Measurements from ENCODE around the gene ACTG1.

ACTG1 gene

DNA sequence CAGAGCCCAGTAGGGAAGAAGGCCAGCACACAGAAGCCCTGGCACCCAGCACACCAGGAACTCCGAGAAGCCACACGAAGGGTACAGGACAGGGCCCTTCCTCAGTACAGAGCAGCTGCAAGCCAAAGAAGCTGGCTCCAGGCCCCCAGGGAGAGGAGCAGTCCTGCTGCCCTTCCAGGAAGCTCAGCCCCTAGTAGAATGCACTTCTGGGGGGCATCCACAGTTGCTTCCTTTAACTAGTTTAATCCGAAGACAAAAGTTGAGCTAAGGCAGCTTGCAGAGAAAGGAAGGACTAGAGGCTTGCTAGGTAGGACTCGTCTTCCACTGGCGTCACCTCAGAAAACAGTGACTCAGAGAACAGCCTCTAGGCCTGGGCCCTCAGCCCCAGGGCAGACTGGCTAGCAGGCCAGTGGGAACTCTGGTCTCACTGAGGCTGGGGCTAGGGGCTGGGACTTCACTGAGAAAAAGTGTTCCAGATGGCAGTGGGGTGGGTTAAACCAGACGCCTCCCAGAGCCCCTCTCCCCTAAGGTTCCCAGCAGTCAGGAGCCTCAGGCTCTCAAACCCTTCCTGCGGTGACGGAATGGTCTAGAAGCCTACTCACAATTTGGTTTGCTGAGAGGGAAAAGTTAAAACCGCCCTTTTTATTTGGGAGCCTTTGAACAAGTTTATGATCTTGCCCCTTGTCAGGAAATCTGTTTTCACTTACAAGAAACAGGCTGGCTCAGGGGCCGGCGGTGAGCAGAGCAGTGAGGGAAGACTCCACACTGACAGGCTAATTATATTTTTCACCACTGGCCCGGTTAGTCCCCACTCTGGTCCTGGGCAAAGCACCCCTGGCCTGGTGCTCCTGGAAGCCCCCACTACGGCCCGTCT, 41.4 kb downstream of the ACTG1 start:
- H3K27ac Mint-ChIP-seq = no peak overlapping the region
- H3K9me3 Mint-ChIP-seq = no peaks in the 10 kb centered on the region
- no peak overlapping the region for H3K4me3 Mint-ChIP-seq
- DNase-seq (ENCODE audit: low spot score) = no peak
- no peaks in the 10 kb centered on the region for H3K4me1 Mint-ChIP-seq (ENCODE audit: low read depth)
- H3K36me3 Mint-ChIP-seq (ENCODE audit: low read depth) = no peaks in the 10 kb centered on the region
- no peaks in the 10 kb centered on the region for H3K27me3 Mint-ChIP-seq (ENCODE audit: low read depth)

DNA sequence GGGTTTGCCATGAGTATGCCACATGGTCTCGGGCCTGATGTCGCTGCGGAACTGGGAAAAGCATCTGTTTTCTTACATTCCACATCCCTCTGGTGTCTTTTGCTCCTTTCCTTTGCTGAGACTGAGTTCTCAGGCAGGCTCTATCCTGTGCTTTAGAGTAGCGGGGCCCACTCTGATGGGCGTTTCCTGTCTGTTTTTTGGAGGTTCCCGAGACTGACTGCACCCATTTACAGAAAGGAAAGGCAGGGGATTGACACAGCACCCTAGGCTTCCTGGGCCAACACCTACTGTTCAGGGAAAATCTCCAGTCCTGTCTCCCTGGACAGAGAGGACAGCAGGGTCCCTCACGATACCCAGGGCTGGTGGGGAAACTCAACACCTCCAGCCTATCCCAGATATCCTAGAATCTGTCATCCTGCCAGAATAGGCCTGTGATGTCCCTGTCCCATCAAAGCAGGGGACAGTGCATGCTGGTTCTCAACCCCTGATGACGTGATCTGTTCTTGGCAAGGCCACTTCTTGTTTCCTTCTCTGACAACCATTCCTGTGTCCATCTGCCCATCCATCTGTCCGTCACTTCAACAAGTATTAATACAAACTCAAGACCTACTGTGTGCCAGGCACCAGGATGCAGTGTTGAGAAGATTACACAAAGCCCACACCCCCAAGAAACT, 42.2 kb downstream of the ACTG1 start:
- no peaks in the 10 kb centered on the region for H3K4me1 Mint-ChIP-seq (ENCODE audit: low read depth)
- DNase-seq (ENCODE audit: low spot score) = no peak
- H3K27ac Mint-ChIP-seq = no peak overlapping the region
- H3K27me3 Mint-ChIP-seq (ENCODE audit: low read depth) = no peaks in the 10 kb centered on the region
- no peaks in the 10 kb centered on the region for H3K36me3 Mint-ChIP-seq (ENCODE audit: low read depth)
- no peak overlapping the region for H3K4me3 Mint-ChIP-seq
- no peaks in the 10 kb centered on the region for H3K9me3 Mint-ChIP-seq

DNA sequence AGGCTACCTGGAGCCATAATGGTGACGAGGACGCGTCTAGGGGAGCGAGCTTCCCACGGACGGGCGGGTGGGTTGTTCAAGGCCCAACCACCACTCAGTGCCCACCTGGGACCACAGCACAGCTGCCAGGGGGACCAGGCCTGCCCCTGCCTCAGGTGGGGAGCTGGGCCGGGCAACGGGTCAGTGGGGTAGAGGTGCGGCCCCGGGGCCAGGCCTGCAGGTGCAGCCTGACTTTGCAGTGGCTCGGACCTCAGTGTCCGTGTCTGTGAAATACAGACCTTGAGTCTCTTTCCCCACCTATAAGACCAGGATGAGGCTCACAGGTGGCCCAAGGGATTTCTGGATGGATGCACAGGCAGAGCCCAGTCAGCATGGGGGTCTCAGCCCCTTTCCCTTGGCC, 43.3 kb downstream of the ACTG1 start:
- H3K36me3 Mint-ChIP-seq (ENCODE audit: low read depth) = no peaks in the 10 kb centered on the region
- no peaks in the 10 kb centered on the region for H3K27me3 Mint-ChIP-seq (ENCODE audit: low read depth)
- no peak for DNase-seq (ENCODE audit: low spot score)
- no peak overlapping the region for H3K4me3 Mint-ChIP-seq
- no peak overlapping the region for H3K27ac Mint-ChIP-seq
- no peaks in the 10 kb centered on the region for H3K9me3 Mint-ChIP-seq
- no peaks in the 10 kb centered on the region for H3K4me1 Mint-ChIP-seq (ENCODE audit: low read depth)

DNA sequence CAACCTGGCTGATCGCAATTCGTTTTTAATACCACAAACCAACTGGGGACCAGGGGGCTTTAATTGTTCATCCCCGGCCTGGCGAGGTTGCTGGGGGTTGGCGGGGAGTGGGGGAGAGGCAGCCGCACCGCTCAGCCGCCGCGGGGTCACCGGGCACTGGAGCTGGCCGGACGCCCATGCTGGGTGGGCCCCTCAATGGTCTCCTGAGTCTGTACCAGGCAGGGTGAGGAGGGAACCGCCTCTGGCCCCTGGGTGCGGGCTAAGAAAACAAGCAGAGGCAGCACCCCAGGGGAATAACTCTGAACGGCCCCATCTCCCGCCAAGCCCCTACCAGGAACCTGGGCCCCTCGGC, 43.9 kb downstream of the ACTG1 start:
- H3K9me3 Mint-ChIP-seq = no peaks in the 10 kb centered on the region
- H3K27me3 Mint-ChIP-seq (ENCODE audit: low read depth) = no peaks in the 10 kb centered on the region
- H3K27ac Mint-ChIP-seq = no peak overlapping the region
- no peak overlapping the region for H3K4me3 Mint-ChIP-seq
- no peak for DNase-seq (ENCODE audit: low spot score)
- no peaks in the 10 kb centered on the region for H3K4me1 Mint-ChIP-seq (ENCODE audit: low read depth)
- no peaks in the 10 kb centered on the region for H3K36me3 Mint-ChIP-seq (ENCODE audit: low read depth)

DNA sequence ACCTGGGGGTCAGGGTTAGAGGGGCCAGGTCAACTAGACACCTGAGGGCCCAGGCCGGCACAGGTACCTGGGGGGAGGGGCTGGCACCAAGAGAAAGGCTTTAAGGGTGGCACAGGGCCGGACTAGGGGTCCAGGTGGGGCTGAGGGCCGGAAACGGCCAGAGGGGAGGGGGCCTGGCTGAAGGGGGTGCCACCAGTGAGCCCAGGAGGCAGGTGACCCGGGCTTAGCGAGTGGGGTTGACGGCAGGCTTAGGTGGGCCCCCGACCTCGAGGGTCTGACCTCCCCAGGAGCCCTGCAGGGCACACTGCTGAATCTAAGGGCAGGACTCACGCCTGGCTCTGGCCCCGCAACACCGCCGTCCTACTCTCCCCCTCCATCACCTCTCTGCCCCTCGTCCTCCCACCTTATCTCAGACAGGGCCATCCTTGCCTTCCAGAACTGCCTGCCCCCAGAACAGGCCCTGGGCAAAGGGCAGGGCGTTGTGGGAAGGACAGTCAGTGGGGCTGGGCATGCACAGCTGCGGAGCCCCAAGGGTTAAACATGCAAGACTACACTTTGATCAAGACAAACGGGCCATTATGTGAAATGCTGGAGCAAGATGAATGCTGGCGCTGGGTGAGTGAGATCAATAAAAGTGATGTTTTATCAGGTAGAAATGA, 44.4 kb downstream of the ACTG1 start:
- H3K9me3 Mint-ChIP-seq = no peaks in the 10 kb centered on the region
- H3K27me3 Mint-ChIP-seq (ENCODE audit: low read depth) = no peaks in the 10 kb centered on the region
- no peak for DNase-seq (ENCODE audit: low spot score)
- H3K27ac Mint-ChIP-seq = no peak overlapping the region
- H3K36me3 Mint-ChIP-seq (ENCODE audit: low read depth) = no peaks in the 10 kb centered on the region
- no peak overlapping the region for H3K4me3 Mint-ChIP-seq
- no peaks in the 10 kb centered on the region for H3K4me1 Mint-ChIP-seq (ENCODE audit: low read depth)

DNA sequence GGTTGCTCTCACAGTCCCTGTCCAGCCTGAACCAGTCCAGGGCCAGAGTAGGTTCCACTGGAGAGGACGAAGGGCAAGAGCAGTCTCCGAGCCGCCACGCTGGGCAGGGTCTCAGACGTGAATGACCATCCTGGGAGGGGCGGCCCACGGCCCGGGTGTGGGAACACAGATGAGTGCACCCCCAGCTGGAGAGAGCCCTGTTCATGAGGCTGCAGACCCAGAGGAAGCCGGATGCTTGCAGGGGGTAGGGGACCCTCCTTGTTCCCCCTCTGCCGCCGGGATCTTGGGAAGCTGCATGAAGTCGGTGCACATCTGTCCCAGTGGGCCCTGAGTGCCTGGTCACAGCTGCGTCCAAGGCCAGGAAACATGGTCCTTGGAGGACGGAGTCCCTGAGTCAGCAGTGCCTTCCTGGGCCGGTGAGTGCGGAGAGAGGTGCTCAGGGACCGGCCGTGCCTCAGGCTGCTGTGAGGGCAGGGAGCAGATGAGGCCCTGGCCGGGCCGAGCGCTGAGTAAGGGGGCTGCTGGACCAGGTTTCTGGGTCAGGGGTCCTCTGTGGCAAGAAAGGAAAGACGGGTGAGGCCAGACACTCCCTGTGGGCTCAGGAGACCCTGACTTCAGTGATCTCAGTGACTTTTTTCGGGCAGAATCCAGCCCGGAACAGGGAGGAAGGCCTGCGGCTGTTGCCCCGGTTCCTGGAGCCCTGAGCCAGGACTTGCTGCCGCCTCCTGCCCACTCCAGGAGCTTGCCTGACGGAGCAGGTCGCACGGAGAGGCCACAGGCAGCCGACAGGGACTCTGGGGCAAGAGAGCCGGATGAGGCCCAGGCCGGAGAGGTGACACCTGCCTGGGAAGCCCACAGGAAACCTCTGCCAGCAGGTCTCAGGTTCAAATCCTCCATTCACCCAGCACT, 45.8 kb downstream of the ACTG1 start:
- Mint-ChIP-seq H3K4me3 (no peak overlapping the region), H3K36me3 (ENCODE audit: low read depth) (no peaks in the 10 kb centered on the region), H3K4me1 (ENCODE audit: low read depth) (no peaks in the 10 kb centered on the region), H3K27ac (no peak overlapping the region), H3K27me3 (ENCODE audit: low read depth) (no peaks in the 10 kb centered on the region), H3K9me3 (no peaks in the 10 kb centered on the region)
- DNase-seq (ENCODE audit: low spot score) = no peak

DNA sequence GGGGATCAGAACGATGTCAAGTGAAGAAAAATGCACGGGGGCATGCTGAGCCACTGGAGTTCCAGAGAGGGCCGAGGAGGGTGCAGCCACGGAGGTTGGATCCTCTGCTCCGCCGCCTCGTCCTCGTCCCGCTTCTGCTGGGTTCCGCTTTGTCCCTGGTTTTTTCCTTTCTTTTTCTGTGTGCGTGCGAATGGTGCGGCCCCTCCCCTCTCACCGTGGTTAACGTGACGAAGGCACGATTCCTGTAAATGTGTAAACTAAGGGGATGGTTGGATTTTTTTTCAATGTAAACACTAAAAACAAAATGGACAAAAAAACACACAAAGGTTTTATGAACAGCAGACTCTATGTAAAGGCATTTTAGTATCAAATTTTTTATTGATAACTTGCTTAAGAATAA, 46.7 kb downstream of the ACTG1 start:
- no peak for DNase-seq (ENCODE audit: low spot score)
- Mint-ChIP-seq H3K4me1 (ENCODE audit: low read depth) (no peaks in the 10 kb centered on the region), H3K27ac (no peak overlapping the region), H3K27me3 (ENCODE audit: low read depth) (no peaks in the 10 kb centered on the region), H3K9me3 (no peaks in the 10 kb centered on the region), H3K4me3 (no peak overlapping the region), H3K36me3 (ENCODE audit: low read depth) (no peaks in the 10 kb centered on the region)

DNA sequence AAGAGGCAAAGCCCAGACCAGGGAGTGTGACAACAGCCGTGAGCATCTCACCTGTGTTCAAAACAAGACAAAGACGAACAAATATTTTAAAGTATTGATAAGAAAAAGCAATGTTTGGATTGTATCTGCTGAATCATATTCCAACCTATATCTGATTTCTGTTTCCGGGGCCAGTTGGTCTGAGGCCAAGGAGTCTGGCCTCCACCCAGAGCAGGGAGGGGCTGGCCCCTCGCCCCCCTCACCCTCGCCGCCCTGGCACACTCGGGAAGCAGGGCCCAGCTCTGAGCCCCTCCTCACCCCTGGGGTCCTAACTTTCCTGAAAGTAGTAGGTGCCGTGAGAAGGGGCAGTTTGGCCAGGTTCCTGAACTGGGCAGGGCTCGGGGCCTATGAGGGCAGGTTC, 48.0 kb downstream of the ACTG1 start:
- no peaks in the 10 kb centered on the region for H3K36me3 Mint-ChIP-seq (ENCODE audit: low read depth)
- no peak overlapping the region for H3K27ac Mint-ChIP-seq

DNA sequence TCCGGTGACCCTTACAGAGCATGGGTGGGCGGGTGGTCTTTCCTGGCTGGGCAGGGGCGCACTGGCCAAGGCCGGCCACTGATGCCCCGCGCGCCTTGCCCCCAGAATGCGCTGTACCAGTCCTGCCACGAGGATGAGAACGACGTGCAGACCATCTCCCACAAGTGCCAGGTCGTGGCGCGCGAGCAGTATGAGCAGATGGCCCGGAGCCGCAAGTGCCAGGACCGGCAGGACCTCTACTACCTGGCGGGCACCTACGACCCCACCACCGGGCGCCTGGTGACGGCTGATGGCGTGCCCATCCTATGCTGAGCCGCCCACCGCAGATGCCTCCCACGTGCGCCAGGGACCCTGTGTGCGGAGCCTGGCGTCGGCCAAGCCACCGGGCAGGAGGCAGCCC, 49.1 kb downstream of the ACTG1 start:
- Mint-ChIP-seq H3K36me3 (ENCODE audit: low read depth) (no peaks in the 10 kb centered on the region), H3K27me3 (ENCODE audit: low read depth) (no peaks in the 10 kb centered on the region), H3K4me1 (ENCODE audit: low read depth) (no peaks in the 10 kb centered on the region), H3K4me3 (no peak overlapping the region), H3K9me3 (no peaks in the 10 kb centered on the region), H3K27ac (no peak overlapping the region)
- DNase-seq (ENCODE audit: low spot score) = no peak

More for the DNA sequence above, 48.0 kb downstream of the ACTG1 start:
- Mint-ChIP-seq H3K4me1 (ENCODE audit: low read depth) (no peaks in the 10 kb centered on the region), H3K4me3 (no peak overlapping the region), H3K27me3 (ENCODE audit: low read depth) (no peaks in the 10 kb centered on the region), H3K9me3 (no peaks in the 10 kb centered on the region)
- no peak for DNase-seq (ENCODE audit: low spot score)

DNA sequence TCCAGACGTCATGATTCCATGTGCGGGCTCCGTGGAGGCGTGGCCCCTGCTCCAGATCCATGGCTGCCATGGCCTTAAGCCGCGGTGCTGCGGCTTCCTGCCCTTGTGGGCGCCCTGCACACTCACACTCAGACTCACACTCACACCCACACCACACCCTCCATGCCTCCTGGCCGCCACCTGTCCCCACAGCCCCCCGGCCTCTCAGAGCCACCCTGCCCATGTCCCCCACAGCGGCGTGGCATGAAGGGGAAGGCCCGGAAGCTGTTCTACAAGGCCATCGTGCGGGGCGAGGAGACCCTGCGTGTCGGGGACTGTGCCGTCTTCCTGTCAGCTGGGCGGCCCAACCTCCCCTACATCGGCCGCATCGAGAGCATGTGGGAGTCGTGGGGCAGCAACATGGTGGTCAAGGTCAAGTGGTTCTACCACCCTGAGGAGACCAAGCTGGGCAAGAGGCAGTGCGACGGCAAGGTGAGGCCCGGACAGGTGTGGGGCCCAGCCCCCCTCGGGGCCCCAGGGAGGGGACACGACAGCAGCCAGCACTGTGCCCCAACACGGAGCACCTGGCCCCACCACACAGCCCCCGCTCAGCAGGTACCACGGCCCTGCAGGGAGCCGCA, 50.0 kb downstream of the ACTG1 start:
- Mint-ChIP-seq H3K36me3 (ENCODE audit: low read depth) (no peaks in the 10 kb centered on the region), H3K9me3 (no peaks in the 10 kb centered on the region), H3K27me3 (ENCODE audit: low read depth) (no peaks in the 10 kb centered on the region), H3K4me3 (no peak overlapping the region), H3K27ac (no peak overlapping the region), H3K4me1 (ENCODE audit: low read depth) (no peaks in the 10 kb centered on the region)
- no peak for DNase-seq (ENCODE audit: low spot score)

DNA sequence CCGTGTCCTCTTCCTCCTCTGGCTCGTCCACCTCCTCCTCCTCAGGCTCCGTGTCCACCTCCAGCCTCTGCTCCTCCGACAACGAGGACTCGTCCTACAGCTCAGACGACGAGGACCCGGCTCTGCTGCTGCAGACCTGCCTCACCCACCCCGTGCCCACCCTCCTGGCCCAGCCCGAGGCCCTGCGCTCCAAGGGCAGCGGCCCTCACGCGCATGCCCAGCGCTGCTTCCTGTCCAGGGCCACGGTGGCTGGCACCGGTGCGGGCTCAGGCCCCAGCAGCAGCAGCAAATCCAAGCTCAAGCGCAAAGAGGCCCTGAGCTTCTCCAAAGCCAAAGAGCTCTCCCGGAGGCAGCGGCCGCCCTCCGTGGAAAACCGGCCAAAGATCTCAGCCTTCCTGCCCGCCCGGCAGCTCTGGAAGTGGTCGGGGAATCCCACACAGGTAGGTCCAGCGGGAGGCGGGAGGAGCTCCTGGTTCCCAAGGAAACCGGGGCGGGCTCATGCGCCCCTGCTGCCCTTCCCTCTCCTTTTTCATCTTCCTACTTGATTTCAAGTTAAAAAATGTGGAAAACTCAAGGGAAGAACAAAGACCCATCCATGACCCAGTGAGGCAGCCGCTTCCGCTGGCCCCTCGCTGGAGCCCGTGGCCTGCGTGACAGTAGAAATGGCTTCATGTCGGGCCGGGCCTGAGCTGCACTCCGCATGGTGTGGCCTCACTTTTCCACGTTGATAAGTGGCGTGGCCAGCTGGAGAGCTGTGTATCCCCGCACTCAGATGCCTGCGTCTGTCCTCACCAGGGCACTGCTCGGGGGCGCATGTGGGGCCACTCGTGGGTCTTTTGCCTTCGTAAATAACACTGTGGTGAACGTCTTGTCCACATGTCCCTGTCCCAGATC, 50.7 kb downstream of the ACTG1 start:
- Mint-ChIP-seq H3K9me3 (no peaks in the 10 kb centered on the region), H3K27me3 (ENCODE audit: low read depth) (no peaks in the 10 kb centered on the region), H3K36me3 (ENCODE audit: low read depth) (no peaks in the 10 kb centered on the region), H3K4me3 (no peak overlapping the region), H3K27ac (no peak overlapping the region), H3K4me1 (ENCODE audit: low read depth) (no peaks in the 10 kb centered on the region)
- DNase-seq (ENCODE audit: low spot score) = no peak

DNA sequence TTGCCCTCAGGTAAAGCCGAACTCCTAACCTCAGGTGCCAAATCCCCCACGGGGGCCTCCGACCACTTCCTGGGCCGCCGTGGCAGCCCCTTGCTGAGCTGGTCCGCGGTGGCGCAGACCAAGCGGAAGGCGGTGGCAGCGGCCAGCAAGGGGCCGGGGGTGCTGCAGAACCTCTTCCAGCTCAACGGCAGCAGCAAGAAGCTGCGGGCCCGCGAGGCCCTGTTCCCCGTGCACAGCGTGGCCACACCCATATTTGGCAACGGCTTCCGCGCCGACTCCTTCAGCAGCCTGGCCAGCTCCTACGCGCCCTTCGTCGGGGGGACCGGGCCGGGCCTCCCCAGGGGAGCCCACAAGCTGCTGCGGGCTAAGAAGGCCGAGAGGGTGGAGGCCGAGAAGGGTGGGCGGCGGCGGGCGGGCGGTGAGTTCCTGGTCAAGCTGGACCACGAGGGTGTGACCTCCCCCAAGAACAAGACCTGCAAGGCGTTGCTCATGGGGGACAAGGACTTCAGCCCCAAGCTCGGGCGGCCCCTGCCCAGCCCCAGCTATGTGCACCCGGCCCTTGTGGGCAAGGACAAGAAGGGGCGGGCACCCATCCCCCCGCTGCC, 51.6 kb downstream of the ACTG1 start:
- DNase-seq (ENCODE audit: low spot score) = no peak
- H3K36me3 Mint-ChIP-seq (ENCODE audit: low read depth) = no peaks in the 10 kb centered on the region
- no peak overlapping the region for H3K27ac Mint-ChIP-seq
- no peaks in the 10 kb centered on the region for H3K9me3 Mint-ChIP-seq
- no peaks in the 10 kb centered on the region for H3K4me1 Mint-ChIP-seq (ENCODE audit: low read depth)
- no peak overlapping the region for H3K4me3 Mint-ChIP-seq
- H3K27me3 Mint-ChIP-seq (ENCODE audit: low read depth) = peaks cover under 1% of the 10 kb centered on the region
